GM23338 (cell line): Measurements from ENCODE around the gene CARNS1.

ENCODE experiments used
- EZH2 ChIP-seq: fragments of 200-600 bp; sonication (generic); IDR thresholded peaks from one replicate; pipeline ENCODE4 v1.8.0; 2017; ENCODE audit warnings: antibody characterized with exemption, mild to moderate bottlenecking, low read depth; ENCODE audit not compliant: unreplicated experiment
- EZH2phosphoT487 ChIP-seq: fragments of 200-600 bp; sonication (generic); IDR thresholded peaks from one replicate; pipeline ENCODE4 v1.8.1; 2018; ENCODE audit warnings: antibody characterized with exemption; ENCODE audit not compliant: unreplicated experiment
- NANOG ChIP-seq: IDR thresholded peaks from 2 replicates; pipeline ENCODE4 v1.6.1; 2016; ENCODE audit warnings: antibody characterized with exemption, borderline replicate concordance
- POLR2AphosphoS5 ChIP-seq: IDR thresholded peaks from 2 replicates; pipeline ENCODE4 v1.6.1; 2016; ENCODE audit warnings: antibody characterized with exemption, low read depth
- TF ChIP-seq, protein P1 (sequence below), 2 experiments: fragments of 200-600 bp in 1 of 2; sonication (generic) in 1 of 2; conservative IDR thresholded peaks; 2 replicates each; pipeline versions ENCODE4 v1.5.1 to v1.6.1; 2016 to 2017; ENCODE audit warnings: antibody characterized with exemption in 2 of 2, low read depth in 2 of 2, mild to moderate bottlenecking in 2 of 2, moderate library complexity in 1 of 2
- TF ChIP-seq, protein P2 (sequence below): IDR thresholded peaks from one replicate; pipeline ENCODE4 v1.6.1; 2018; ENCODE audit warnings: antibody characterized with exemption; ENCODE audit not compliant: unreplicated experiment

DNA sequence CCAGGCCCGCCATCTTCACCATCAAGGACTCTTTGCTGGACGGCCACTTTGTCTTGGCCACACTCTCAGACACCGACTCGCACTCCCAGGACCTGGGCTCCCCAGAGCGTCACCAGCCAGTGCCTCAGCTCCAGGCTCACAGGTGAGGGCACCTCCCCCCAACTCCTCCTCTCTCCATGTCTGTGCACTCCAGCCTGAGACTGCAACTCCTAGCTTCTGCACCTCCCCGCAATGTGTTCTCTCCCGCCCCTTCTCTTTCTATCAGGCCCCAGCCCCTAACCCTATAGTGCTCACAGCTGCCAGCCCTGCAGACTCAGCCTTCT lies 19.3 kb upstream of the CARNS1 start:
- TF ChIP-seq, protein P1, sequence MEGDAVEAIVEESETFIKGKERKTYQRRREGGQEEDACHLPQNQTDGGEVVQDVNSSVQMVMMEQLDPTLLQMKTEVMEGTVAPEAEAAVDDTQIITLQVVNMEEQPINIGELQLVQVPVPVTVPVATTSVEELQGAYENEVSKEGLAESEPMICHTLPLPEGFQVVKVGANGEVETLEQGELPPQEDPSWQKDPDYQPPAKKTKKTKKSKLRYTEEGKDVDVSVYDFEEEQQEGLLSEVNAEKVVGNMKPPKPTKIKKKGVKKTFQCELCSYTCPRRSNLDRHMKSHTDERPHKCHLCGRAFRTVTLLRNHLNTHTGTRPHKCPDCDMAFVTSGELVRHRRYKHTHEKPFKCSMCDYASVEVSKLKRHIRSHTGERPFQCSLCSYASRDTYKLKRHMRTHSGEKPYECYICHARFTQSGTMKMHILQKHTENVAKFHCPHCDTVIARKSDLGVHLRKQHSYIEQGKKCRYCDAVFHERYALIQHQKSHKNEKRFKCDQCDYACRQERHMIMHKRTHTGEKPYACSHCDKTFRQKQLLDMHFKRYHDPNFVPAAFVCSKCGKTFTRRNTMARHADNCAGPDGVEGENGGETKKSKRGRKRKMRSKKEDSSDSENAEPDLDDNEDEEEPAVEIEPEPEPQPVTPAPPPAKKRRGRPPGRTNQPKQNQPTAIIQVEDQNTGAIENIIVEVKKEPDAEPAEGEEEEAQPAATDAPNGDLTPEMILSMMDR (conservative IDR thresholded peaks at IDR 0.05; ENCODE audit: low read depth in 2 of 2): no peak
- TF ChIP-seq POLR2AphosphoS5: no peak
- no peak for TF ChIP-seq NANOG
- TF ChIP-seq EZH2phosphoT487: no peak
- TF ChIP-seq, protein P2, sequence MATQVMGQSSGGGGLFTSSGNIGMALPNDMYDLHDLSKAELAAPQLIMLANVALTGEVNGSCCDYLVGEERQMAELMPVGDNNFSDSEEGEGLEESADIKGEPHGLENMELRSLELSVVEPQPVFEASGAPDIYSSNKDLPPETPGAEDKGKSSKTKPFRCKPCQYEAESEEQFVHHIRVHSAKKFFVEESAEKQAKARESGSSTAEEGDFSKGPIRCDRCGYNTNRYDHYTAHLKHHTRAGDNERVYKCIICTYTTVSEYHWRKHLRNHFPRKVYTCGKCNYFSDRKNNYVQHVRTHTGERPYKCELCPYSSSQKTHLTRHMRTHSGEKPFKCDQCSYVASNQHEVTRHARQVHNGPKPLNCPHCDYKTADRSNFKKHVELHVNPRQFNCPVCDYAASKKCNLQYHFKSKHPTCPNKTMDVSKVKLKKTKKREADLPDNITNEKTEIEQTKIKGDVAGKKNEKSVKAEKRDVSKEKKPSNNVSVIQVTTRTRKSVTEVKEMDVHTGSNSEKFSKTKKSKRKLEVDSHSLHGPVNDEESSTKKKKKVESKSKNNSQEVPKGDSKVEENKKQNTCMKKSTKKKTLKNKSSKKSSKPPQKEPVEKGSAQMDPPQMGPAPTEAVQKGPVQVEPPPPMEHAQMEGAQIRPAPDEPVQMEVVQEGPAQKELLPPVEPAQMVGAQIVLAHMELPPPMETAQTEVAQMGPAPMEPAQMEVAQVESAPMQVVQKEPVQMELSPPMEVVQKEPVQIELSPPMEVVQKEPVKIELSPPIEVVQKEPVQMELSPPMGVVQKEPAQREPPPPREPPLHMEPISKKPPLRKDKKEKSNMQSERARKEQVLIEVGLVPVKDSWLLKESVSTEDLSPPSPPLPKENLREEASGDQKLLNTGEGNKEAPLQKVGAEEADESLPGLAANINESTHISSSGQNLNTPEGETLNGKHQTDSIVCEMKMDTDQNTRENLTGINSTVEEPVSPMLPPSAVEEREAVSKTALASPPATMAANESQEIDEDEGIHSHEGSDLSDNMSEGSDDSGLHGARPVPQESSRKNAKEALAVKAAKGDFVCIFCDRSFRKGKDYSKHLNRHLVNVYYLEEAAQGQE: no peak
- no peak for TF ChIP-seq EZH2
